ENCODE data around the gene NKAP.

- TF ChIP-seq POLR2A (IDR thresholded peaks at IDR 0.05) (no peak), CTCF (IDR thresholded peaks at IDR 0.05 in 8 of 11, conservative IDR thresholded peaks at IDR 0.05 in 3 of 11) (no peak), POLR2AphosphoS5 (IDR thresholded peaks at IDR 0.05) (no peak)
These were observed 44.4 kb downstream of the NKAP start for GRCh38 chrX:119899125-119899524.

All from spleen (tissue), 7 donors.